Measurements from ENCODE around the gene PRUNE2.

DNA sequence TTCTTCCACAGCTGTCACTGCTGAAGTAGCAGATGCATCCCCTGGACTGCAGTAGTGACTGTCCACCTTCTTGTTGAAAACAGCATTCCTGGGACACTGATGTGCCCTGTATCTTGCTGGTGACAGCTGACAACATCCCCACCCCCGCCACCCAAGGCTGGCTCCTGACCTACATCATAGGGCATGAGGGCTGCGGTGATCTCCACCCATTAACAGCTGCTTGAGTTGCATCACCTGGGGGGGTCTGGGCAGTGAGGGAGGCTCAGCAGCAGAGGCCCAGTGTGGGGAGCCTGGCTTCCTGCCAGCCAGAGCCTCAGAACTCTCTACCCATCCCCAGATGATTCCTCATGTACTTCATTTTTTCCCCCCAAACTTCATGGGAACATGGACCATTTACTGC lies 4.1 kb downstream of the PRUNE2 start:
- TF ChIP-seq, protein P1, sequence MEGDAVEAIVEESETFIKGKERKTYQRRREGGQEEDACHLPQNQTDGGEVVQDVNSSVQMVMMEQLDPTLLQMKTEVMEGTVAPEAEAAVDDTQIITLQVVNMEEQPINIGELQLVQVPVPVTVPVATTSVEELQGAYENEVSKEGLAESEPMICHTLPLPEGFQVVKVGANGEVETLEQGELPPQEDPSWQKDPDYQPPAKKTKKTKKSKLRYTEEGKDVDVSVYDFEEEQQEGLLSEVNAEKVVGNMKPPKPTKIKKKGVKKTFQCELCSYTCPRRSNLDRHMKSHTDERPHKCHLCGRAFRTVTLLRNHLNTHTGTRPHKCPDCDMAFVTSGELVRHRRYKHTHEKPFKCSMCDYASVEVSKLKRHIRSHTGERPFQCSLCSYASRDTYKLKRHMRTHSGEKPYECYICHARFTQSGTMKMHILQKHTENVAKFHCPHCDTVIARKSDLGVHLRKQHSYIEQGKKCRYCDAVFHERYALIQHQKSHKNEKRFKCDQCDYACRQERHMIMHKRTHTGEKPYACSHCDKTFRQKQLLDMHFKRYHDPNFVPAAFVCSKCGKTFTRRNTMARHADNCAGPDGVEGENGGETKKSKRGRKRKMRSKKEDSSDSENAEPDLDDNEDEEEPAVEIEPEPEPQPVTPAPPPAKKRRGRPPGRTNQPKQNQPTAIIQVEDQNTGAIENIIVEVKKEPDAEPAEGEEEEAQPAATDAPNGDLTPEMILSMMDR (IDR thresholded peaks at IDR 0.05), result no peak
- TF ChIP-seq POLR2AphosphoS5 (IDR thresholded peaks at IDR 0.05) (peak; percentile 53 to 64), POLR2A (IDR thresholded peaks at IDR 0.05; ENCODE audit: low read depth) (no peak)
